HG03135 (cell line): Measurements from ENCODE around the gene SLC10A1.

Experiments
- ATAC-seq: cut with Tn5 transposase; IDR thresholded peaks from one replicate; pipeline ENCODE4 v1.9.1; 2021; ENCODE audit warnings: mild to moderate bottlenecking, moderate library complexity; ENCODE audit not compliant: unreplicated experiment

SLC10A1 gene

DNA sequence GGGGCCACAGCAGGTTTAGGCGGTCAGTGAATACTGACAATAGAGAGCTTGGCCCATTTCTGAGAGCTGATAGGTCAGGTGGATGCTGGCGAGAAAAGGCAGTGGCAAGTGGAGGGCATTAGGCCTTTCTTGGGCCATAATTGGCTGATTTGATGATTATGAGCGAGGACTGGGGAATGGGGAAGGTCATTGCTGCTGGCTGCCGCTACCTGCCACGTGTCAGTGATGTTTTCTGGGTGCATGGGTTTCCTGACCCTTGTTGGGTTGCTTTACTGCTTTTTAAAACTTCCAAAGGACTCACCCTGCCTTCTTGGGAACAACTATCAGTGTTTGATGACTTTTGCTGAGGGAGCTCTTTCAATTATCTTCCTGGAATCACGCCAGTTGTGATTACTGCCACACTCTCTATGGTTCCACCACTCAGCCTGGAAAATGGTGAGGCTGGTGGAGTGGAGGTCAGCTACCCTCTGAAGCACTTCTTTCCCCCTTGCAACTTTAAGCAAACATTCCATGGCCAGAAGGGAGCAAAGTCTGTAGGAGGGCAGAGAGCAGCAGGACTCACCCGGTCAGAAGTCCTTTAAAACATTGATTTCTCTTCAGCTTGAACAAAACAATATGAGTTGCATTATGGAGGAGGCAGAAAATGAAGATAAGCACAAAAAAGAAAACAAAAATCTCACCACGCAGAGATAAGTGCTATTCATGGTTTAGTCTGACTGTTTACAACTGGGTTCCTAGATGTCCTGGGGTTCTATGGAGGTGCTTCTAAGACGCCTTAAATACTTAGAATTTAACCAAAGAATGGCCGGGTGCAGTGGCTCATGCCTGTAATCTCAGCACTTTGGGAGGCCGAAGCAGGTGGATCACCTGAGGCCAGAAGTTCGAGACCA lies 12.1 kb upstream of the SLC10A1 start:
- ATAC-seq, result no peak

- no peak for ATAC-seq
These were observed 10.2 kb upstream of the SLC10A1 start for GRCh38 chr14:69807192-69807591.

GRCh38 chr14:69804902-69805301 lies 7.9 kb upstream of the SLC10A1 start:
- no peak for ATAC-seq

GRCh38 chr14:69803753-69804152 lies 6.7 kb upstream of the SLC10A1 start:
- ATAC-seq, result no peak

DNA sequence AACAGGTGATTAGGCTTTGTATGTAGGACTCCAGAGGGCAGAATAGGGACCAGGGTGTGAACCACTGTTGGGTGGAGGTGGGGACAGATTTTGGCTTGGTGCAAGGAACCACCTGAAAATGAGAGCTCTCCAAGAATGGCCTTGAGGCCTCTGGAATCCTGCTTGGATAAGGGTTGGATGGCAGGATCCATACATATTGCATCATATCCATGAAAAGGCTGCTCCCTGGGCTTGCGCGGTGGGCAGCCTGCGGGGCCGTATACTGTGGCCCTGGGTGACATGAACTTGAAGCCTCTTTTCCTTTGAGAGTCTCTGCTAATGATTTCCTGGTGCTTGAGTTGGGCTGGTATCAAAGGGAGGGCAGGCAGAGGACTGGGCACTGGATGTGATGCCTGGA lies 1.3 kb upstream of the SLC10A1 start:
- no peak for ATAC-seq

DNA sequence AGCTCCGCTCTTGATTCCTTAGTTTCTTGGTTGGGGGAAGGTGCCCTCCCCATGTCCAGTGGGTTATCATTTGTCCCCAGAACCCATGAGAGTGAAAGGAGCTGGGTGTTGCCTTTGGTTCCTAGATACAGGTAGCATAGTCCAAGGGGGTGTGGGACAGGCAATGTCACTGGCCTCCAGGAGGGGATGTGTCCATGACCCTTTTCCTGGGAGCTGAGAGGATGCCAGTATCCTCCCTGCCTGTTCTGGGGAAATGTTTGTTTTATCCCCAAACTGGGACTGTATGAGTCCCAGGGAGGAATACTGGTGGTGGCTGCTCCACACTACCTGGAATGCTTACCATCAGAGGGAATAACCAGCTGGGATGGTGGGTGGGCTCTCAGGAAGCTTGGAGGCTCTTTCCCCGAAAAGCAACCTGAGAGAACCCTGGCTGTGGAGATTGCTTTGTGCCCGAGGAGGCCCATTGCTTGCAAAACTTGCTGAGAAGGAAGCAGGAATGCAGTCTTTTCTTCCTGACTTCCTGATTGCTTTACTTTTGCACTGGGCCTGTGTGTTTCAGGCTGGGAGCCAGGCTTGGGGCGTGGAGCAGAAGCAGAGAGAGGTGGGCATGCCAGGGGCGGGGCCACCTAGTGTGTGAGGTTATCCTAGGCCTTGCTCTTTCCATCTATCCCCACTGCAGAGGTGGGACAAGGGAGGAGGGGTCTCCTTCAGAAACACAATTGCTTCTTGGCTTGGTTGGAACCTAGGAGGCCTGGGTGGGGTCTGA lies 715 bp upstream of the SLC10A1 start:
- no peak for ATAC-seq

GRCh38 chr14:69795691-69796090 lies 1.4 kb downstream of the SLC10A1 start:
- ATAC-seq, result no peak

- ATAC-seq, result no peak
These were observed 2.2 kb downstream of the SLC10A1 start for GRCh38 chr14:69794791-69795190.

- no peak for ATAC-seq
These were observed 4.1 kb downstream of the SLC10A1 start for GRCh38 chr14:69792887-69793421.

- no peak for ATAC-seq
These were observed 7.9 kb downstream of the SLC10A1 start for GRCh38 chr14:69789118-69789640.

- ATAC-seq, result no peak
These were observed 10.4 kb downstream of the SLC10A1 start for GRCh38 chr14:69786603-69787002.

DNA sequence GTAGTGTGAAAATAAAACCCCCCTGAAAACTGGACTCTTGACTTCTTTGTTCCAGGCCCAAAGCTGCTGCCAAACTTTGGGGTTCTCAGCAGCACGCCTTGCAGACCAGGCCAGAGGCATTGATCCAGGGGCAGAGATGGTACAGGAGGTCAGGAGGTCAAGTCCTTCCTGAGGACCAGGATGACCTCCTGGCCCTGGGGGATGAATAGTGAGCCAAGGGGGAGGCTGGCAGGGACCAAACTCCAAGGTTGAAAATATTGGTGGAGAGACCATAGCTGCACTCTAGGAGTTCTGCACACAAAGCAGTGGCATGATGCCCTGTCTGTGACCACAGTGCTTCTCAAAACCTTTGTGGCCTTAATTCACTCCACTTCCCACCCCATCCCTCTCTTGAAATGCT lies 12.1 kb downstream of the SLC10A1 start:
- no peak for ATAC-seq

DNA sequence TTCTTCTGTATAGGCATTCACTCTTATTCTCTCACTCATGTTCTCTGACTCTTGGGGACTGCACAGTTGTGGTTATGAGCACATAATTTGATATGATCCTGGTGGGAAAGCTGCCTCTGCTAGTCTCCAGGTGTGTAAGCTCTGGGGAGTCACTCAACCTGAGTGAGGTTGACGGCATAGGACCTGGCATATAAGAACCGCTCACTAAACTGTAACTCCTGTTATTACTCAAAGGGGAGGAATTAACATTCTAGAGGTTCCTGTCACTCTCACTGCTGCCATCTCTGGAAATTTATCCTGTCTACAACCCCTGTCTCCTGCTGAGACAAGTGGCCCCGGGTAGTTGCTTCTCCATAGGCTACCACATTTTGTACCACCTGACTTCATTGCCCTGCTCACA lies 16.1 kb downstream of the SLC10A1 start:
- no peak for ATAC-seq

GRCh38 chr14:69780092-69780491 lies 16.9 kb downstream of the SLC10A1 start:
- no peak for ATAC-seq

GRCh38 chr14:69779088-69779487 lies 18.0 kb downstream of the SLC10A1 start:
- no peak for ATAC-seq

DNA sequence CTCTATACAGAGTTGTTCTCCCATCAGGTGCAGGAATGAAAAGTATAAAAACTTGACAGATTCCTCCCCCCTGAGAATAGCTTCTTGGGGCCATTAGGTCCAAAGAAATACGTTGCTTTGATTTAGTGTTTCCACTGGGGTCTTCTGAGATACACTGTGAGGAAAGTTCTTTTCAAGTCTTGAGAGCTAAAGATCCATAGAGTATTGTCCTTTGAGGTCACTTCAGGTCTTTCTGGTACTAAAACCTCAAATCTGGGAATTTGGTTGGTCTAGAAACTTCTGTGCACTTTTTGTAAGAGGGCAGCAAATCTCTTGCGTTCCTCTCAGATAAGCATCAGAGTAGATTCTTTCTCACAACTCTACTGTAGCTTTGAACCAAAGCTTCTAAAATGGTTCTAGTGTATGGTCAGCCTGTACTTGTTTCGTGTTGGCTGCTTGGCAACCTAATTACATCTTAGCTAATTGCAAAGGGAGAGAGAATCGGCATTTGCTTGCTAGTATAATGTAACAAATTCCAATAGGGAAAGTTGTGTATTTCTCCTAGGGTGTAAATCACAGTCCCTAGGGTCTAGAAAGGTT lies 20.1 kb downstream of the SLC10A1 start:
- ATAC-seq, result no peak

GRCh38 chr14:69775012-69775411 lies 22.0 kb downstream of the SLC10A1 start:
- ATAC-seq, result no peak

GRCh38 chr14:69773571-69774276 lies 23.3 kb downstream of the SLC10A1 start:
- no peak for ATAC-seq

DNA sequence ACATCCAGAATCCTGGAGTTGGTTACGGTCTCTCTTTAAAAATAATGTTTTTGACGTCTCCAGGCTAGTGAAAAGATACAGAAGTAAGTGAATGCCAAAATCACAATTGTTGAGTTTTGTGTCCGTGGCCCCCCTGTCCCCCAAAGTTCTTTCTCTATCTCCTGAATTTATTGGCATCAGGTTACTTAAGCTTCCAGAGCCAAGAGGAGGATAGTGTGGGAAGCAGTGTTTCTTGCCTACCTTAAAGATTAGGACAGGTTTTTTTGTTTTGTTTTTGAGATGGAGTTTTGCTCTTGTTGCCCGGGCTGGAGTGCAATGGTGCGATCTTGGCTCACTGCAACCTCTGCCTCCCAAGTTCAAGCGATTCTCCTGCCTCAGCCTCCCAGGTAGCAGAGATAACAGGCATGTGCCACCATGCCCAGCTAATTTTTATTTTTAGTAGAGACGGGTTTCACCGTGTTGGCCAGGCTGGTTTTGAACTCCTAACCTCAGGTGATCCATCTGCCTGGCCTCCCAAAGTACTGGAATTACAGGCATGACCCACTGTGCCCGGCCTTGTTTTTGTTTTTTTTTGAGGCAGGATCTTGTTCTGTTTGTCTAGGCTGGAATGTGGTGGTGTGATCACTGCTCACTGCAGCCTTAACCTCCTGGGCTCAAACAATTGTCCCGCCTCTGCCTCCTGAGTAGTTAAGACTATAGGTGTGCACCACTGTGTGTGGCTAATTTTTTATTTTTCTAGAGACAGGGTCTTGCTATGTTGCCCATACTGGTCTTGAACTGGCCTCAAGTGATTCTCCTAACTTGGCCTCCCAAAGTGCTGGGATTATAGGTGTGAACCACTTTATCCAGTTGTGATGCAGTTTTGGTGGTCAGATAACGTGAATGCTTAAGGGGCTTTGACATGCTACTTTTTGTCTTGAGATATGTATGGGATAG lies 24.7 kb downstream of the SLC10A1 start:
- no peak for ATAC-seq

DNA sequence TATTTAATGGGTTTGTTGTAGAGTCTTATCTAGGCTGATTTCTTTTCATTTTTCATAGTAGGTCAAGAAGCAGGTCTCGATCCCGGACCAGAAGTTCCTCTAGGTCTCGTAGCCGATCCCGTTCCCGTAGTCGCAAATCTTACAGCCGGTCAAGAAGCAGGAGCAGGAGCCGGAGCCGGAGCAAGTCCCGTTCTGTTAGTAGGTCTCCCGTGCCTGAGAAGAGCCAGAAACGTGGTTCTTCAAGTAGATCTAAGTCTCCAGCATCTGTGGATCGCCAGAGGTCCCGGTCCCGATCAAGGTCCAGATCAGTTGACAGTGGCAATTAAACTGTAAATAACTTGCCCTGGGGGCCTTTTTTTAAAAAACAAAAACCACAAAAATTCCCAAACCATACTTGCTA lies 25.9 kb downstream of the SLC10A1 start:
- ATAC-seq, result no peak
